ENCODE measurements around the gene BMPR1B.

The BMPR1B gene

DNA sequence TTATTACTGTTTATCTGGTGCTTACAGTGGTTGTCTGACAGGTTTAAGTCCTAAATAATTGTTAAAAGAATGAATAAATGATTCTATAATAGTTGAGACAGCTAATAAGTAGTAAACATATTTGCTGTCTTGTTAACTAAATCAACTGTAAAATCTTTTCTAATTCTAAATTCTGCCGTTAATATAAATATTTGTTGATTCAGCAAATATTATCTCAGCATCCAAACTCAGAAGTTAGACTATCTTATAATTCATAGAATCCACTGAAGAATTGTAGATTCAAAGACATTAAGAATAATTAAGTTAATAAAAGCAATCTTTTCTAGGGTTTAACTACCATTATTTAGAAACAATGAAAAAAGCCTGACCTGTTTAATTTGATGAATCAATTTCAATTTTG, 256.3 kb downstream of the BMPR1B start:
- Histone ChIP-seq H3K4me3 (replicated peaks; ENCODE audit: insufficient read depth, low read length) (no peak overlapping the region), H3K27me3 (ENCODE audit: insufficient read depth, poor library complexity, severe bottlenecking) (no peaks in the 10 kb centered on the region), H3K27ac (replicated peaks) (no peak overlapping the region)
- no peak for DNase-seq (ENCODE audit: low read depth in 1 of 2, low spot score in 1 of 2)
- TF ChIP-seq SPI1 (IDR thresholded peaks at IDR 0.05; ENCODE audit: borderline replicate concordance, low read depth) (no peak), GABPA (IDR thresholded peaks at IDR 0.05; ENCODE audit: low read depth) (no peak), POLR2AphosphoS5 (IDR thresholded peaks at IDR 0.05; ENCODE audit: low read depth) (no peak)
- TF ChIP-seq, protein P1, sequence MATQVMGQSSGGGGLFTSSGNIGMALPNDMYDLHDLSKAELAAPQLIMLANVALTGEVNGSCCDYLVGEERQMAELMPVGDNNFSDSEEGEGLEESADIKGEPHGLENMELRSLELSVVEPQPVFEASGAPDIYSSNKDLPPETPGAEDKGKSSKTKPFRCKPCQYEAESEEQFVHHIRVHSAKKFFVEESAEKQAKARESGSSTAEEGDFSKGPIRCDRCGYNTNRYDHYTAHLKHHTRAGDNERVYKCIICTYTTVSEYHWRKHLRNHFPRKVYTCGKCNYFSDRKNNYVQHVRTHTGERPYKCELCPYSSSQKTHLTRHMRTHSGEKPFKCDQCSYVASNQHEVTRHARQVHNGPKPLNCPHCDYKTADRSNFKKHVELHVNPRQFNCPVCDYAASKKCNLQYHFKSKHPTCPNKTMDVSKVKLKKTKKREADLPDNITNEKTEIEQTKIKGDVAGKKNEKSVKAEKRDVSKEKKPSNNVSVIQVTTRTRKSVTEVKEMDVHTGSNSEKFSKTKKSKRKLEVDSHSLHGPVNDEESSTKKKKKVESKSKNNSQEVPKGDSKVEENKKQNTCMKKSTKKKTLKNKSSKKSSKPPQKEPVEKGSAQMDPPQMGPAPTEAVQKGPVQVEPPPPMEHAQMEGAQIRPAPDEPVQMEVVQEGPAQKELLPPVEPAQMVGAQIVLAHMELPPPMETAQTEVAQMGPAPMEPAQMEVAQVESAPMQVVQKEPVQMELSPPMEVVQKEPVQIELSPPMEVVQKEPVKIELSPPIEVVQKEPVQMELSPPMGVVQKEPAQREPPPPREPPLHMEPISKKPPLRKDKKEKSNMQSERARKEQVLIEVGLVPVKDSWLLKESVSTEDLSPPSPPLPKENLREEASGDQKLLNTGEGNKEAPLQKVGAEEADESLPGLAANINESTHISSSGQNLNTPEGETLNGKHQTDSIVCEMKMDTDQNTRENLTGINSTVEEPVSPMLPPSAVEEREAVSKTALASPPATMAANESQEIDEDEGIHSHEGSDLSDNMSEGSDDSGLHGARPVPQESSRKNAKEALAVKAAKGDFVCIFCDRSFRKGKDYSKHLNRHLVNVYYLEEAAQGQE (IDR thresholded peaks at IDR 0.05; ENCODE audit: insufficient replicate concordance, low read depth): no peak
- TF ChIP-seq, protein P2, sequence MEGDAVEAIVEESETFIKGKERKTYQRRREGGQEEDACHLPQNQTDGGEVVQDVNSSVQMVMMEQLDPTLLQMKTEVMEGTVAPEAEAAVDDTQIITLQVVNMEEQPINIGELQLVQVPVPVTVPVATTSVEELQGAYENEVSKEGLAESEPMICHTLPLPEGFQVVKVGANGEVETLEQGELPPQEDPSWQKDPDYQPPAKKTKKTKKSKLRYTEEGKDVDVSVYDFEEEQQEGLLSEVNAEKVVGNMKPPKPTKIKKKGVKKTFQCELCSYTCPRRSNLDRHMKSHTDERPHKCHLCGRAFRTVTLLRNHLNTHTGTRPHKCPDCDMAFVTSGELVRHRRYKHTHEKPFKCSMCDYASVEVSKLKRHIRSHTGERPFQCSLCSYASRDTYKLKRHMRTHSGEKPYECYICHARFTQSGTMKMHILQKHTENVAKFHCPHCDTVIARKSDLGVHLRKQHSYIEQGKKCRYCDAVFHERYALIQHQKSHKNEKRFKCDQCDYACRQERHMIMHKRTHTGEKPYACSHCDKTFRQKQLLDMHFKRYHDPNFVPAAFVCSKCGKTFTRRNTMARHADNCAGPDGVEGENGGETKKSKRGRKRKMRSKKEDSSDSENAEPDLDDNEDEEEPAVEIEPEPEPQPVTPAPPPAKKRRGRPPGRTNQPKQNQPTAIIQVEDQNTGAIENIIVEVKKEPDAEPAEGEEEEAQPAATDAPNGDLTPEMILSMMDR (IDR thresholded peaks at IDR 0.05; ENCODE audit: insufficient read depth, low read length): no peak

DNA sequence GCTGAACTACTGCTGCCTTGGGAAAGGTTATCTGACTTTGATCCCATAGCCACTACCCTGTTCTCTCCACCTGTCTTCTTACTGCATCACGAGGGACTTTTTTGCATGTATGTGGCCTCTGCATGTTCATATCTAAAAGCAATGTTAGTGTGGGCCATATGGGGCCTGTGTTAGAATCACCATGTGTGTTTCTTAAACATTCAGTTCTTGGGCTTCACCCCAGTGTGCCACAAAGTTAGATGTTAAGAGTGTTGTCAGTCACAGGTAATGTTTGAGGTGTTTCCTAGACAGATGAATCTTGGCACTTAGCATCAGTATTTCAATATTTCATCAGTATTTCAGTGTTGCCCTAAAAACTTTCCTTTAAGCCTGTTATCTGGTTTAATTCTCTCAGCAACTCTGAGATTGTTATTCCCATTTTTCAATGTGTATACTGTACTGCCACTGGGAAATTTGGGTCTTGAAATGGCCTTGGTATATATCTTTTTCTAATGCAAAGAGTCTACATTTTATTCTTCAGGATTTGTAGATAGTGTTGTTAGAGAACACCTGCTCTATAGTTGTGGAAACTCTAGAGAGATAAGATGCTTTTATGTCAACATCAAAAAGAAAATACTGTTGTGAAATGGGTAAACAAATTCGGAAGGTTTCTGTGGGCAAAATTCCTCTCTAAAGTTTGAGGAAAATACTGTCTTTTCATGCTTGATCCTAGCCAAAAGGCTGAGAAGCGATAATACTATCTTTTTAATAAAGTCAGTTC, 259.7 kb downstream of the BMPR1B start:
- TF ChIP-seq GABPA (IDR thresholded peaks at IDR 0.05; ENCODE audit: low read depth): no peak
- DNase-seq (ENCODE audit: low read depth in 1 of 2, low spot score in 1 of 2): no peak
- H3K27me3 ChIP-seq (ENCODE audit: insufficient read depth, poor library complexity, severe bottlenecking): no peaks in the 10 kb centered on the region
- H3K4me3 ChIP-seq (replicated peaks; ENCODE audit: insufficient read depth, low read length): no peak overlapping the region
- no peak overlapping the region for H3K27ac ChIP-seq (replicated peaks)

DNA sequence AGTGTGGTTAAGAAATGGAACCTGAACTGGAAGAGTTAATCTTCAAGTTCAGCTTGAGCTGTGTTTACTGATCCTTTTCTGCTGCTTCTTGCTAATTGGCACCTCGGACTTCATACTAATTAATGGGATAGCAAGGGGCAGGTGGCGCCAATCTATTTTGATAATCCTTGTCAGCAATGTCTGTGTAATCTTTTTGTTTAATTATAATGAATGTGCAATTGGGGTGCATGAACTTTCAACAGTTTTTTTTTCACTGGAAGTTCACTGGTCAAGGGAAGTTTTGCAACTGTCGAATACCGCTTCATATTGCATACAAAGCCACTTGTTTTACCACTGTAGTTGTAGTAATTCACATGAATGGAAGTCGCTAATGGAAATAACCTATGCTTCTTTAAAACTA, 261.0 kb downstream of the BMPR1B start:
- DNase-seq (ENCODE audit: low read depth in 1 of 2, low spot score in 1 of 2): no peak
- H3K27ac ChIP-seq (replicated peaks): no peak overlapping the region
- TF ChIP-seq, protein P2 (IDR thresholded peaks at IDR 0.05; ENCODE audit: insufficient read depth, low read length): no peak
- TF ChIP-seq, protein P1 (IDR thresholded peaks at IDR 0.05; ENCODE audit: insufficient replicate concordance, low read depth): no peak
- no peak for TF ChIP-seq POLR2AphosphoS5 (IDR thresholded peaks at IDR 0.05; ENCODE audit: low read depth)
- no peak for TF ChIP-seq GABPA (IDR thresholded peaks at IDR 0.05; ENCODE audit: low read depth)
- no peaks in the 10 kb centered on the region for H3K27me3 ChIP-seq (ENCODE audit: insufficient read depth, poor library complexity, severe bottlenecking)
- no peak overlapping the region for H3K4me3 ChIP-seq (replicated peaks; ENCODE audit: insufficient read depth, low read length)

DNA sequence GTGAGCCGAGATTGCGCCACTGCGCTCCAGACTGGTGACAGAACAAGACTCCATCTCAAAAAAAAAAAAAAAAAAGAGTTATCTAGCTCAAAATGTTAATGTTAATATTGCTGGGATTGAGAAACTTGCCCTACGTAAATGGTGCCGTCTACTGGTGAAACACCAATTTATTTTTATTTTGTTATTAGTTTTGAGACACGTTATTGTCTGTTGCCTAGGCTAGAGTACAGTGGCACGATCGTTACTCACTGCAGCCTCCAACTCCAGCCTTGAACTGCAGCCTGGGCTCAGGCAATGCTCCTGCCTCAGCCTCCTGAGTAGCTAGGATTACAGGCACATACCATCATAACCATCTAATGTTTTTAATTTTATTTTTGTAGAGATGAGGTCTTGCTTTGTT, 262.8 kb downstream of the BMPR1B start:
- no peak for TF ChIP-seq SPI1 (IDR thresholded peaks at IDR 0.05; ENCODE audit: borderline replicate concordance, low read depth)
- no peak for TF ChIP-seq GABPA (IDR thresholded peaks at IDR 0.05; ENCODE audit: low read depth)
- TF ChIP-seq, protein P2 (IDR thresholded peaks at IDR 0.05; ENCODE audit: insufficient read depth, low read length): no peak
- TF ChIP-seq, protein P1 (IDR thresholded peaks at IDR 0.05; ENCODE audit: insufficient replicate concordance, low read depth): no peak
- no peak for TF ChIP-seq POLR2AphosphoS5 (IDR thresholded peaks at IDR 0.05; ENCODE audit: low read depth)
- Histone ChIP-seq H3K4me3 (replicated peaks; ENCODE audit: insufficient read depth, low read length) (no peak overlapping the region), H3K27me3 (ENCODE audit: insufficient read depth, poor library complexity, severe bottlenecking) (no peaks in the 10 kb centered on the region), H3K27ac (replicated peaks) (no peak overlapping the region)
- no peak for DNase-seq (ENCODE audit: low read depth in 1 of 2, low spot score in 1 of 2)

Measured in HL-60 (cell line).